Astrocyte of the spinal cord (primary cell): ENCODE results near the gene EDIL3.

ENCODE experiments used
- DNase-seq: peaks from one replicate; pipeline ENCODE4 v3.0.0; 2011; ENCODE audit warnings: low read depth, low spot score
- H3K4me3 ChIP-seq: 2 replicates; pipeline ENCODE4 v1.5.1; 2011; ENCODE audit warnings: low read depth, mild to moderate bottlenecking, low read length, moderate library complexity
- in situ Hi-C: cut with HindIII; loops from 2 replicates; pipeline ENCODE4 v1.10.0; 2017; ENCODE audit warnings: low sequenced_read_pairs
- TF ChIP-seq, protein P1 (sequence below): IDR thresholded peaks from 2 replicates; pipeline ENCODE4 v1.5.1; 2012; ENCODE audit warnings: low read depth, mild to moderate bottlenecking, low read length, inconsistent platforms

EDIL3 gene

GRCh38 chr5:83925321-83925954 lies 459.2 kb downstream of the EDIL3 start:
- peak; percentile 91 for DNase-seq
- in situ Hi-C loops = no loop called here
- TF ChIP-seq, protein P1, sequence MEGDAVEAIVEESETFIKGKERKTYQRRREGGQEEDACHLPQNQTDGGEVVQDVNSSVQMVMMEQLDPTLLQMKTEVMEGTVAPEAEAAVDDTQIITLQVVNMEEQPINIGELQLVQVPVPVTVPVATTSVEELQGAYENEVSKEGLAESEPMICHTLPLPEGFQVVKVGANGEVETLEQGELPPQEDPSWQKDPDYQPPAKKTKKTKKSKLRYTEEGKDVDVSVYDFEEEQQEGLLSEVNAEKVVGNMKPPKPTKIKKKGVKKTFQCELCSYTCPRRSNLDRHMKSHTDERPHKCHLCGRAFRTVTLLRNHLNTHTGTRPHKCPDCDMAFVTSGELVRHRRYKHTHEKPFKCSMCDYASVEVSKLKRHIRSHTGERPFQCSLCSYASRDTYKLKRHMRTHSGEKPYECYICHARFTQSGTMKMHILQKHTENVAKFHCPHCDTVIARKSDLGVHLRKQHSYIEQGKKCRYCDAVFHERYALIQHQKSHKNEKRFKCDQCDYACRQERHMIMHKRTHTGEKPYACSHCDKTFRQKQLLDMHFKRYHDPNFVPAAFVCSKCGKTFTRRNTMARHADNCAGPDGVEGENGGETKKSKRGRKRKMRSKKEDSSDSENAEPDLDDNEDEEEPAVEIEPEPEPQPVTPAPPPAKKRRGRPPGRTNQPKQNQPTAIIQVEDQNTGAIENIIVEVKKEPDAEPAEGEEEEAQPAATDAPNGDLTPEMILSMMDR = no peak

GRCh38 chr5:83924891-83925290 lies 459.8 kb downstream of the EDIL3 start:
- in situ Hi-C loops = no loop called here
- DNase-seq = peak; percentile 86
- H3K4me3 ChIP-seq = no peak overlapping the region
- TF ChIP-seq, protein P1 = no peak

More at GRCh38 chr5:83925321-83925954, 459.2 kb downstream of the EDIL3 start:
- H3K4me3 ChIP-seq = no peak overlapping the region

- no peak overlapping the region for H3K4me3 ChIP-seq
- peak; percentile 92 for DNase-seq
- TF ChIP-seq, protein P1 = no peak
- in situ Hi-C loops = no loop called here
Observed at GRCh38 chr5:83924171-83924570, 460.5 kb downstream of the EDIL3 start.

DNA sequence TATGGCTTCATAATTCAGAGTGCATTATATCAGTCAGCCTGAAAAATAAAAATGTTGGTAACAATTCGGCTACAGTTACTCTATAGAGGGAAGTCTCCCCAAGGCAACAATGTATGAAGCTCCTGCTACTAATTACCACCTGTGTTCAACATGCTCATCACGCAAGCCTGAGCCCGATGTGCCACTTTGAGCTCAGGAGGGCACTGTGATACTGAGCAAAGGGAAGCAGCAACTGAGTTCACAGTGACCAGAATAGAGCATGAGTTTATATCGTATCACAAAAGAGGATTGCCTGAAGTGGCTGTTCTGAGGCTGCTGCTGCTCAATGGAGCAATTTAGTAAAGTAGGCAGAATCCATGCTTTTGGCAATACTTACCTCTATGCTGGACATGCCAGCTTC lies 462.0 kb downstream of the EDIL3 start:
- no peak for DNase-seq
- TF ChIP-seq, protein P1 = no peak
- no peak overlapping the region for H3K4me3 ChIP-seq
- in situ Hi-C loops = no loop called here

DNA sequence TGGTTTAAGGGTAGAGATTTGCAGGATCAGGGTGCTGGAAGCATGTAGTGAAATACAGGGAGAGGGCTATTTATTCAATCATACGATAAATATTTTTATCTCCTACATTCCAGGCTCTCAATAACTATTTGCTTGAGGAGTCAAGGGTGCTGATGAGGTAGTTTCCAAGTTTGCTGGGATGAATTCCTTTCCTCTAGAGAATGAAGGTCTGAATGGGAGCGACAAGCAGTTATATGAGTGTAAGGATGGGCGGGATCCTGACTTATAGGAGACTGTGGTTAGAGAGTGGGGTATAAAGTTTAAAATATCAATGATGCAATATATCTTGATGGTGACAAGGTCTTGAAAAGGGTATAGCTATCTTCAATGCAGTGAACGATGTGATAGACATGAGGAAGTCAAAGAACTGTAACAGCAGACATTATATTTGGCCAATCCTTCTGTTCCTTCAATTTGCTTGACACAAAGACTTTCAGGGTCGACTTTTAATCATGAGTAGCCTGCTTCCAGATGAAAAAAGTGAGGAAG lies 462.9 kb downstream of the EDIL3 start:
- no peak overlapping the region for H3K4me3 ChIP-seq
- in situ Hi-C loops = no loop called here
- TF ChIP-seq, protein P1 = no peak
- no peak for DNase-seq

GRCh38 chr5:83919071-83920041 lies 465.3 kb downstream of the EDIL3 start:
- in situ Hi-C loops = no loop called here
- H3K4me3 ChIP-seq = no peak overlapping the region
- TF ChIP-seq, protein P1 = no peak
- peak; percentile 65 for DNase-seq
